Caco-2 (cell line): ENCODE data around the gene SMURF1. TPM values are rescaled to one million over a fixed set of nuclear protein-coding genes. Genes with fewer than 3 reads are reported as not detected.

Experiments used
- BruUV-seq: library from RNA; stranded (reverse); fragments of 400-500 nt; replicated peaks from 2 replicates; lab custom pipeline; 2021; lab: Mats Ljungman, UMichigan
- CTCF ChIA-PET: fragments of 300-600 bp; sonication (Branson Sonifier 250); formaldehyde crosslinking; loops from one replicate; lab custom pipeline; 2022; ENCODE audit warnings: antibody characterized with exemption; lab: Charles Lee
- POLR2A ChIA-PET: fragments of 300-600 bp; sonication (Branson Sonifier 250); formaldehyde crosslinking; loops from one replicate; lab custom pipeline; 2022; ENCODE audit warnings: antibody characterized with exemption; lab: Charles Lee
- DNase-seq, 2 experiments: peaks; one replicate each; pipeline versions ENCODE4 v3.0.0 to v3.0.0-alpha.2; 2020 to 2022
- H3K27me3 ChIP-seq: replicated peaks from 2 replicates; pipeline ENCODE4 v1.6.0; 2011; ENCODE audit warnings: low read length; ENCODE audit not compliant: control insufficient read depth, insufficient read depth
- H3K36me3 ChIP-seq: 2 replicates; pipeline ENCODE4 v1.5.1; 2011; ENCODE audit warnings: low read length; ENCODE audit not compliant: control insufficient read depth, insufficient read depth
- H3K4me1 ChIP-seq: fragments of 250-450 bp; sonication (Bioruptor Pico); 2 replicates; pipeline ENCODE4 v1.5.1; 2020; ENCODE audit warnings: mild to moderate bottlenecking
- H3K4me3 ChIP-seq: 2 replicates; pipeline ENCODE4 v1.5.1; 2011; ENCODE audit warnings: low read depth, mild to moderate bottlenecking, control low read depth, low read length
- H3K9me3 ChIP-seq: fragments of 250-450 bp; sonication (Bioruptor Pico); 2 replicates; pipeline ENCODE4 v1.5.1; 2020; ENCODE audit warnings: mild to moderate bottlenecking, moderate library complexity
- H3K27ac Mint-ChIP-seq: one replicate; pipeline ENCODE4 v1.8.0; 2022; ENCODE audit warnings: mixed read lengths; ENCODE audit not compliant: unreplicated experiment
- H3K27me3 Mint-ChIP-seq: one replicate; pipeline ENCODE4 v1.8.0; 2022; ENCODE audit warnings: mixed read lengths; ENCODE audit not compliant: insufficient read depth, unreplicated experiment
- H3K36me3 Mint-ChIP-seq: one replicate; pipeline ENCODE4 v1.8.0; 2022; ENCODE audit warnings: mild to moderate bottlenecking, mixed read lengths; ENCODE audit not compliant: insufficient read depth, unreplicated experiment
- H3K4me1 Mint-ChIP-seq: one replicate; pipeline ENCODE4 v1.8.0; 2022; ENCODE audit warnings: low read depth, mixed read lengths; ENCODE audit not compliant: unreplicated experiment
- H3K4me3 Mint-ChIP-seq: one replicate; pipeline ENCODE4 v1.8.0; 2022; ENCODE audit warnings: mild to moderate bottlenecking, moderate library complexity, mixed read lengths; ENCODE audit not compliant: unreplicated experiment
- H3K9me3 Mint-ChIP-seq: one replicate; pipeline ENCODE4 v1.8.0; 2022; ENCODE audit warnings: mixed read lengths; ENCODE audit not compliant: unreplicated experiment
- CTCF ChIP-seq, 2 experiments: fragments of 200-600 bp in 1 of 2; IDR thresholded peaks; 1 replicate in 1 of 2; 2 replicates in 1 of 2; pipeline versions ENCODE4 v1.5.1 to v1.8.0; 2011 to 2022; ENCODE audit warnings: antibody characterized with exemption in 1 of 2, control low read depth in 1 of 2, inconsistent platforms in 1 of 2, low read depth in 1 of 2, low read length in 1 of 2, mild to moderate bottlenecking in 1 of 2, moderate library complexity in 1 of 2; ENCODE audit not compliant: insufficient read depth in 1 of 2, severe bottlenecking in 1 of 2, unreplicated experiment in 1 of 2
- intact Hi-C: fragments of 100-400 bp; cut with micrococcal nuclease; formaldehyde crosslinking; loops from one replicate; pipeline ENCODE4 v1.10.0; 2022; ENCODE audit not compliant: unreplicated experiment
- total RNA-seq: library from RNA; stranded (reverse); gene quantifications from 2 replicates; pipeline ENCODE4 v1.2.3, GENCODE V29; 2022

Gene SMURF1
- total RNA-seq, 1 experiment from 2014 or later, result 22.5 TPM

- Histone ChIP-seq H3K4me3 (no peak overlapping the region), H3K36me3 (peaks cover 5% of the 10 kb centered on the region), H3K9me3 (no peaks in the 10 kb centered on the region), H3K4me1 (no peaks in the 10 kb centered on the region), H3K27me3 (no peaks in the 10 kb centered on the region)
- no peaks in the 10 kb centered on the region for H3K4me1 Mint-ChIP-seq
- no peaks in the 10 kb centered on the region for H3K27me3 Mint-ChIP-seq
- no peak for TF ChIP-seq CTCF (IDR thresholded peaks at IDR 0.05; ENCODE audit: insufficient read depth in 1 of 2, low read depth in 1 of 2, low read length in 1 of 2, severe bottlenecking in 1 of 2, unreplicated experiment in 1 of 2)
- BruUV-seq, result no TSS peak
- H3K9me3 Mint-ChIP-seq, result peaks cover 16% of the 10 kb centered on the region
- POLR2A ChIA-PET, result no interaction called here
- H3K36me3 Mint-ChIP-seq, result peaks cover 96% of the 10 kb centered on the region
- H3K4me3 Mint-ChIP-seq, result no peak overlapping the region
- CTCF ChIA-PET, result no interaction called here
- no peak overlapping the region for H3K27ac Mint-ChIP-seq
- intact Hi-C loops, result no loop called here
- no peak for DNase-seq
Observed at GRCh38 chr7:98984126-98984525, 159.8 kb downstream of the SMURF1 start.

GRCh38 chr7:98982686-98983085, 161.2 kb downstream of the SMURF1 start:
- Mint-ChIP-seq H3K4me1 (no peaks in the 10 kb centered on the region), H3K27ac (no peak overlapping the region), H3K4me3 (no peak overlapping the region), H3K9me3 (peaks cover 16% of the 10 kb centered on the region), H3K27me3 (no peaks in the 10 kb centered on the region), H3K36me3 (peaks cover 94% of the 10 kb centered on the region)
- no peak for TF ChIP-seq CTCF (IDR thresholded peaks at IDR 0.05; ENCODE audit: insufficient read depth in 1 of 2, low read depth in 1 of 2, low read length in 1 of 2, severe bottlenecking in 1 of 2, unreplicated experiment in 1 of 2)
- no peak overlapping the region for H3K4me3 ChIP-seq
- no peaks in the 10 kb centered on the region for H3K27me3 ChIP-seq
- BruUV-seq, result no TSS peak
- no peaks in the 10 kb centered on the region for H3K9me3 ChIP-seq
- ChIA-PET CTCF (no interaction called here), POLR2A (no interaction called here)
- H3K4me1 ChIP-seq, result no peaks in the 10 kb centered on the region
- peaks cover 4% of the 10 kb centered on the region; the same call in 1 of the 2 replicates for H3K36me3 ChIP-seq
- intact Hi-C loops, result no loop called here
- no peak for DNase-seq

- Histone ChIP-seq H3K4me1 (no peaks in the 10 kb centered on the region), H3K36me3 (peaks cover 4% of the 10 kb centered on the region; the same call in 1 of the 2 replicates), H3K27me3 (no peaks in the 10 kb centered on the region), H3K4me3 (no peak overlapping the region), H3K9me3 (no peaks in the 10 kb centered on the region)
- H3K27me3 Mint-ChIP-seq, result no peaks in the 10 kb centered on the region
- BruUV-seq, result no TSS peak
- no peak for TF ChIP-seq CTCF (IDR thresholded peaks at IDR 0.05; ENCODE audit: insufficient read depth in 1 of 2, low read depth in 1 of 2, low read length in 1 of 2, severe bottlenecking in 1 of 2, unreplicated experiment in 1 of 2)
- H3K4me1 Mint-ChIP-seq, result no peaks in the 10 kb centered on the region
- CTCF ChIA-PET, result no interaction called here
- peaks cover 14% of the 10 kb centered on the region for H3K9me3 Mint-ChIP-seq
- DNase-seq, result no peak
- POLR2A ChIA-PET, result no interaction called here
- no peak overlapping the region for H3K27ac Mint-ChIP-seq
- intact Hi-C loops, result no loop called here
- H3K4me3 Mint-ChIP-seq, result no peak overlapping the region
- peaks cover 94% of the 10 kb centered on the region for H3K36me3 Mint-ChIP-seq
Observed at GRCh38 chr7:98981701-98982100, 162.2 kb downstream of the SMURF1 start.
